Liver (tissue), 9 donors: ENCODE measurements around the gene SMCO4. TPM values are rescaled to one million over a fixed set of nuclear protein-coding genes. Genes with fewer than 3 reads are reported as not detected.

Source experiments
- DNase-seq: peaks from one replicate; pipeline ENCODE4 v3.0.0-alpha.2; 2017; ENCODE audit warnings: low spot score
- H3K27ac ChIP-seq, 2 donors: one replicate each; pipeline ENCODE4 v1.7.0; 2013; ENCODE audit warnings: inconsistent platforms in 2 of 2, low read length in 2 of 2, control low read depth in 1 of 2, low read depth in 1 of 2, mild to moderate bottlenecking in 1 of 2
- H3K27me3 ChIP-seq, 4 donors: one replicate each; pipeline versions ENCODE4 v1.6.1 to v1.7.0; 2013; ENCODE audit warnings: low read length in 3 of 4, inconsistent platforms in 1 of 4, mild to moderate bottlenecking in 1 of 4, moderate library complexity in 1 of 4; ENCODE audit not compliant: control insufficient read depth in 4 of 4, insufficient read depth in 4 of 4
- H3K36me3 ChIP-seq, 4 donors: one replicate each; pipeline versions ENCODE4 v1.6.1 to v1.7.0; 2013; ENCODE audit warnings: low read length in 3 of 4, mild to moderate bottlenecking in 3 of 4, low read depth in 1 of 4, moderate library complexity in 1 of 4; ENCODE audit not compliant: control insufficient read depth in 4 of 4, insufficient read depth in 3 of 4
- H3K4me1 ChIP-seq, 4 donors: one replicate each; pipeline versions ENCODE4 v1.6.1 to v1.7.0; 2013; ENCODE audit warnings: low read length in 3 of 4, mild to moderate bottlenecking in 3 of 4, moderate library complexity in 1 of 4; ENCODE audit not compliant: control insufficient read depth in 4 of 4, insufficient read depth in 4 of 4
- H3K4me3 ChIP-seq, 3 donors: one replicate each; pipeline versions ENCODE4 v1.6.1 to v1.7.0; 2013; ENCODE audit warnings: low read length in 3 of 3, control low read depth in 1 of 3, low read depth in 1 of 3, mild to moderate bottlenecking in 1 of 3
- H3K9ac ChIP-seq, 2 donors: one replicate each; pipeline ENCODE4 v1.7.0; 2013; ENCODE audit warnings: low read length in 2 of 2, mild to moderate bottlenecking in 2 of 2, moderate library complexity in 2 of 2, control low read depth in 1 of 2, low read depth in 1 of 2
- H3K9me3 ChIP-seq, 4 donors: one replicate each; pipeline versions ENCODE4 v1.6.1 to v1.7.0; 2013; ENCODE audit warnings: low read length in 3 of 4; ENCODE audit not compliant: control insufficient read depth in 4 of 4
- ATF3 ChIP-seq: IDR thresholded peaks from 2 replicates; pipeline ENCODE4 v1.6.1; 2016; ENCODE audit warnings: antibody characterized with exemption
- CTCF ChIP-seq: fragments of 150-350 bp; IDR thresholded peaks from 2 replicates; pipeline ENCODE4 v1.5.1; 2017; ENCODE audit warnings: improper control_type of control experiment, low read depth, low read length; ENCODE audit not compliant: missing input control
- EGR1 ChIP-seq, 2 donors: IDR thresholded peaks; 2 replicates each; pipeline ENCODE4 v1.6.1; 2016 to 2018; ENCODE audit warnings: antibody characterized with exemption in 2 of 2, low read depth in 2 of 2
- FOXA1 ChIP-seq: IDR thresholded peaks from 2 replicates; pipeline ENCODE4 v1.6.1; 2016; ENCODE audit warnings: antibody characterized with exemption
- FOXA2 ChIP-seq: IDR thresholded peaks from 2 replicates; pipeline ENCODE4 v1.6.1; 2016; ENCODE audit warnings: antibody characterized with exemption
- GABPA ChIP-seq, 2 donors: IDR thresholded peaks in 1 of 2; conservative IDR thresholded peaks in 1 of 2; 2 replicates each; pipeline ENCODE4 v1.6.1; 2016; ENCODE audit warnings: antibody characterized with exemption in 2 of 2, mild to moderate bottlenecking in 1 of 2, moderate library complexity in 1 of 2
- HNF4A ChIP-seq, 2 donors: conservative IDR thresholded peaks; 2 replicates each; pipeline ENCODE4 v1.6.1; 2016; ENCODE audit warnings: antibody characterized with exemption in 2 of 2, mild to moderate bottlenecking in 2 of 2
- HNF4G ChIP-seq: IDR thresholded peaks from 2 replicates; pipeline ENCODE4 v1.6.1; 2016; ENCODE audit warnings: antibody characterized with exemption
- JUND ChIP-seq, 2 donors: IDR thresholded peaks; 2 replicates each; pipeline ENCODE4 v1.6.1; 2016; ENCODE audit warnings: antibody characterized with exemption in 2 of 2
- MAX ChIP-seq: IDR thresholded peaks from 2 replicates; pipeline ENCODE4 v1.6.1; 2016; ENCODE audit warnings: antibody characterized with exemption
- NR2F2 ChIP-seq: IDR thresholded peaks from 2 replicates; pipeline ENCODE4 v1.6.1; 2016; ENCODE audit warnings: antibody characterized with exemption
- RAD21 ChIP-seq, 2 donors: IDR thresholded peaks; 2 replicates each; pipeline ENCODE4 v1.6.1; 2016; ENCODE audit warnings: antibody characterized with exemption in 2 of 2, mild to moderate bottlenecking in 2 of 2
- REST ChIP-seq: IDR thresholded peaks from 2 replicates; pipeline ENCODE4 v1.6.1; 2016; ENCODE audit warnings: antibody characterized with exemption, mild to moderate bottlenecking
- RXRA ChIP-seq, 2 donors: IDR thresholded peaks; 2 replicates each; pipeline ENCODE4 v1.6.1; 2017 to 2018; ENCODE audit warnings: antibody characterized with exemption in 2 of 2, mild to moderate bottlenecking in 1 of 2
- SP1 ChIP-seq: IDR thresholded peaks from 2 replicates; pipeline ENCODE4 v1.6.1; 2018; ENCODE audit warnings: antibody characterized with exemption, mild to moderate bottlenecking
- TAF1 ChIP-seq: conservative IDR thresholded peaks from 2 replicates; pipeline ENCODE4 v1.6.1; 2016; ENCODE audit warnings: antibody characterized with exemption, mild to moderate bottlenecking
- WGBS: extraction: QIAGEN DNeasy Blood & Tissue Kit; methylation state at CpG from one replicate; pipeline ENCODE4 v1.1.7; 2013; 5-methylcytosine and 5-hydroxymethylcytosine counted together
- polyA plus RNA-seq, 2 donors: library from polyadenylated mRNA; stranded (reverse) in 1 of 2; unstranded in 1 of 2; fragments of 200-250 nt in 1 of 2; fragments of >200 nt in 1 of 2; fragmentation: Nextera tagmentation in 1 of 2; extraction: Ambion mirVana in 1 of 2; gene quantifications; one replicate each; pipeline versions ENCODE4 v1.2.1 to v1.2.3, GENCODE V29; 2013 to 2015
- total RNA-seq, 2 donors: library from RNA; depleted of rRNA; stranded (reverse); fragments of >200 nt; gene quantifications; one replicate each; pipeline ENCODE4 v1.2.3, GENCODE V29; 2014
- TF ChIP-seq, protein P1 (sequence below): IDR thresholded peaks from 2 replicates; pipeline ENCODE4 v1.6.1; 2016; ENCODE audit warnings: antibody characterized with exemption
- donor health status: healthy.
- donor health status: healthy.
- donor health status: healthy.
- donor health status: healthy.
- donor health status: healthy.

The SMCO4 gene
- total and polyA plus RNA-seq, 4 donors: 21.2 to 98.8 (median 47.9) TPM

GRCh38 chr11:93518081-93518480, 25.1 kb downstream of the SMCO4 start:
- peaks cover 1 to 30% (median 16%) of the 10 kb centered on the region in 4 donors for H3K4me1 ChIP-seq
- H3K9ac ChIP-seq: no peak overlapping the region
- no peaks in the 10 kb centered on the region for H3K36me3 ChIP-seq
- WGBS: 87% methylated on average over 3 of the region's 3 CpGs
- no peaks in the 10 kb centered on the region for H3K9me3 ChIP-seq
- H3K4me3 ChIP-seq: no peak overlapping the region
- no peak overlapping the region for H3K27ac ChIP-seq
- no peaks in the 10 kb centered on the region for H3K27me3 ChIP-seq
- no peak for TF ChIP-seq JUND (IDR thresholded peaks at IDR 0.05)
- TF ChIP-seq RXRA (IDR thresholded peaks at IDR 0.05): no peak
- TF ChIP-seq TAF1: no peak
- no peak for TF ChIP-seq NR2F2
- no peak for TF ChIP-seq MAX
- DNase-seq: no peak

GRCh38 chr11:93517611-93518010, 25.6 kb downstream of the SMCO4 start:
- WGBS: 83% methylated on average over 4 of the region's 4 CpGs
- TF ChIP-seq REST (no peak), NR2F2 (no peak), HNF4G (no peak), FOXA2 (no peak)
- Histone ChIP-seq H3K9me3 (no peaks in the 10 kb centered on the region), H3K9ac (no peak overlapping the region), H3K27ac (no peak overlapping the region), H3K36me3 (no peaks in the 10 kb centered on the region), H3K4me3 (no peak overlapping the region), H3K27me3 (no peaks in the 10 kb centered on the region), H3K4me1 (peaks cover 1 to 28% (median 16%) of the 10 kb centered on the region in 4 donors)
- no peak for DNase-seq

GRCh38 chr11:93517041-93517440, 26.1 kb downstream of the SMCO4 start:
- Histone ChIP-seq H3K4me3 (no peak overlapping the region), H3K9me3 (no peaks in the 10 kb centered on the region), H3K4me1 (peaks cover 1 to 24% (median 16%) of the 10 kb centered on the region in 4 donors), H3K27me3 (no peaks in the 10 kb centered on the region), H3K9ac (no peak overlapping the region), H3K27ac (no peak overlapping the region), H3K36me3 (no peaks in the 10 kb centered on the region)
- no peak for DNase-seq
- TF ChIP-seq MAX (no peak), RAD21 (IDR thresholded peaks at IDR 0.05) (no peak), FOXA1 (no peak), FOXA2 (no peak), RXRA (IDR thresholded peaks at IDR 0.05) (no peak), CTCF (no peak), SP1 (no peak), REST (no peak), JUND (IDR thresholded peaks at IDR 0.05) (no peak), GABPA (IDR thresholded peaks at IDR 0.05 in 1 of 2, conservative IDR thresholded peaks at IDR 0.05 in 1 of 2) (no peak), ATF3 (no peak), HNF4A (conservative IDR thresholded peaks at IDR 0.05) (no peak), EGR1 (IDR thresholded peaks at IDR 0.05; ENCODE audit: low read depth in 2 of 2) (no peak), NR2F2 (no peak)
- TF ChIP-seq, protein P1, sequence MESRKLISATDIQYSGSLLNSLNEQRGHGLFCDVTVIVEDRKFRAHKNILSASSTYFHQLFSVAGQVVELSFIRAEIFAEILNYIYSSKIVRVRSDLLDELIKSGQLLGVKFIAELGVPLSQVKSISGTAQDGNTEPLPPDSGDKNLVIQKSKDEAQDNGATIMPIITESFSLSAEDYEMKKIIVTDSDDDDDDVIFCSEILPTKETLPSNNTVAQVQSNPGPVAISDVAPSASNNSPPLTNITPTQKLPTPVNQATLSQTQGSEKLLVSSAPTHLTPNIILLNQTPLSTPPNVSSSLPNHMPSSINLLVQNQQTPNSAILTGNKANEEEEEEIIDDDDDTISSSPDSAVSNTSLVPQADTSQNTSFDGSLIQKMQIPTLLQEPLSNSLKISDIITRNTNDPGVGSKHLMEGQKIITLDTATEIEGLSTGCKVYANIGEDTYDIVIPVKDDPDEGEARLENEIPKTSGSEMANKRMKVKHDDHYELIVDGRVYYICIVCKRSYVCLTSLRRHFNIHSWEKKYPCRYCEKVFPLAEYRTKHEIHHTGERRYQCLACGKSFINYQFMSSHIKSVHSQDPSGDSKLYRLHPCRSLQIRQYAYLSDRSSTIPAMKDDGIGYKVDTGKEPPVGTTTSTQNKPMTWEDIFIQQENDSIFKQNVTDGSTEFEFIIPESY: no peak
- WGBS: 97% methylated on average over 4 of the region's 4 CpGs
